Urothelium cell line (cell line): Measurements from ENCODE around the gene FAM117B.
A peak's percentile ranks its signal among the peaks of the same experiment; 100 is the strongest.

Experiments
- DNase-seq: peaks from one replicate; pipeline ENCODE4 v3.0.0; 2011; ENCODE audit warnings: low spot score, mixed read lengths
- FAIRE-seq: peaks from 2 replicates; lab custom pipeline; 2011; peaks lifted over from hg19 to GRCh38; lab: Jason Lieb, UNC

The FAM117B gene

DNA sequence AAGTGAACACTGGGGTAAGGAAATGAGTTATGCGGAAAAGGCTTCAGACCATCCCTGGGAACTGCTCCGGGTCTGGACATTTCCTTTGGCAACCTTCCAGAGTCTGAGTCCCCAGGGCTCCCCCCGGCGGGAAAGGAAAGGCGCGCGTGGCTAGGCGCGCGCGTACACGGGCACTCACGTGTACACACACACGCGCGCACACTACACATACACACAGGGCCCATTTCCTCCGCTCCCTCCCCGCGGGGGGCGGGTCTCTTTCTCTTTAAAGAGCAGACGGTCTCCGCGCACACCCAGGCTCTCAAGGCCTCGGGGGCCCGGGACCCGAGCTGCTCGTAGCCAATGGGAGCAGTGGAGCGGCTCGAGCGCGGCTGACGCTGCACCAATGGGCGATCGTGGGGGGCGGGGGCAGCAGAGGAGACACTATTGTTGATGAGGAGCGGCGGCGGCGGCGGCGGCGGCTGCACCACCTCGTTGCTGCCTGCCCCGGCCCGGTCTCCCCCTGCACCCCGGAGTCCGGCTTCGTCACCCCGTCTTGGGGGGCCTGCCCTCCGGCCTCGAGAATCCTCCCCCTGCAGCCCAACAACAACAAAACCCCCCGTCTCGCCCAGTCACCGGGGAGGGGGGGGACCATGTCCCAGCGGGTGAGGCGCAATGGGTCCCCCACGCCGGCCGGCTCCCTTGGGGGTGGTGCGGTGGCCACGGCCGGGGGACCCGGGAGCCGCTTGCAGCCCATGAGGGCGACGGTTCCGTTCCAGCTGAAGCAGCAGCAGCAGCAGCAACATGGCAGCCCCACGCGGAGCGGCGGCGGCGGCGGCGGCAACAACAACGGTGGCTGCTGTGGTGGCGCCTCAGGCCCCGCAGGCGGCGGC, at the start of gene FAM117B:
Gene FAM117B (plus strand): TSS at position 414 of the 872 bp plus-strand sequence. CDS start 219 bp downstream, at position 633.
- no peak for FAIRE-seq
- peak; percentile 97 for DNase-seq

DNA sequence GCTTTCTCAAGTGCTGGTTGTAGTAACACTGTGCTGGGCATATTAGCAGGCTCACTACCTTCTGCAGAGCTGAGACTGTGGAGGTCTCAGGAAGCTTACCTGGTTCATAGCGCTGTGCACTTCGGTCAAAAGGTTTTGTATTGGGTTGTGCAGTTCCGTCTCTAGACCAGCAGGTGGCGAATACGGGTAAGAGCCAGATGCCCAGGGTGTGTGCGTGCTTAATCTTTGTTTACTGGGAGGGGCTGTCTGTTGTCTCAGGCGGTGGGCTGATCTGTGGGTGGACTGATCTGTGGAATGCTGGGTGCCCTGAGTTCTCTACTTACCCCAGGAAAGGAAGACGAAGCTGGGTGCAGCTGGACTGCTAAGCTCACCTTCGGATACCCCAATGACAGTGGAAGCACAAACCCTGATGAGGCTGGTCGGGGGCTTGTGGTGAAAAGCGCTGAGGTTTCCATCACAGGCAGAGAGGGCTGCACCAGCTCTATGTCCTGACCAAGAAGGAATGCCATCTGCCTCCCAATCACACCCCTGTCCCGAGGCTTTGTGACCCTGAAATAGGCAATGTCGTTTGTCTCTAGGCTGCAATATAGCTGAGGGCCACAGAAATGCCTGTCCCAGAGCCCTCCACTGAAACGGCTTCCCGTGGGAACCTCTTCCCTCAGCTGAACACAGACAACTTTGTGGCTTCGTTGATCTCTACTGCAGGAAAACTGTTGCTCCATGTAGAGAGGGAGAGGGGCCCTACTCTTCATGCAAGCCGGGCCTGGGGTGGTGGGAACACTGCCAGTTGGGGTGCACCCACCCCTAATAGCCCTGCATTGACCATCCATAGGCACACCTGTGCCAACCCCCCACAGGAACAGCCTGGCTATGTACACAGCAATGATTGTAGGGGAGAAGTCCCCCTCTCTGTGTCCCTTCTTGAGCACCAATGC, 45.9 kb upstream of the FAM117B start:
- FAIRE-seq (no peak), DNase-seq (peak; percentile 76)

GRCh38 chr2:202589582-202589949, 45.2 kb upstream of the FAM117B start:
- FAIRE-seq (no peak), DNase-seq (no peak)

DNA sequence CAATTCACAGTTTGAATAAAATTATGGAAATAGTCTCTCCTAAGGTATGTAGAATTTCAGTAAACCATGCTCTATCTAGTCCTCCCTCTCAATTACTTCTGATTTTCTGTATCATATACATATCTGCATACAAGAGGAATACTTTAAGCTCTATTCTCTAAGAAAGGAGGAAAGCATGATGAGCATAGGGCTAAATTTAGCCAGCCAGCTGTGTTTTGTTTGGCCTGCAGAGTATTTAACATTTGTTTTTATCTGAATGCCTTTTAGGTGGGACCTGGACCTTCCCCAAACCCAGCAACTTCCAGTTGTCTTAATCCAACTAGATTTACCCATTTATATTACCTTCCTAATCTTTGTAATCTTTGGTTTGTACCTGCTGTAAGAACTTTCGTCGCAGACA, 42.2 kb upstream of the FAM117B start:
- FAIRE-seq (no peak), DNase-seq (no peak)

DNA sequence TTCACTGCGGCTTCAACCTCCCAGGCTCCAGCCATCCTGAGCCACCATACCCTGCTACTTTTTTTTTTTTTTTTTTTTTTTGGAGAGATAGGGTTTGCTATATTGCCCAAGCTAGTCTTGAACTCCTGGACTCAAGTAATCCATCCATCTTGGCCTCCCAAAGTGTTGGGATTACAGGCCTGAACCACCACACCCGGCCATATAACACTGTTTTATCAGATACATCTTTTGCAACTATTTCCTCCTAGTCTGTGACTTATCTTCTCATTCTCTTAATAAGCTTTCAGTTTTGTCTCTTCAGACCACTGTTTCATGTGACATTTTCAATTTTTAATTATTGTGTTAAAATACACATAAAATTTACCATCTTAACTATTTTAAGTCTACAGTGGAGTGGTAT, 35.7 kb upstream of the FAM117B start:
- no peak for FAIRE-seq
- DNase-seq, result no peak

- FAIRE-seq (no peak), DNase-seq (no peak)
Observed at GRCh38 chr2:202599911-202600310, 34.9 kb upstream of the FAM117B start.

DNA sequence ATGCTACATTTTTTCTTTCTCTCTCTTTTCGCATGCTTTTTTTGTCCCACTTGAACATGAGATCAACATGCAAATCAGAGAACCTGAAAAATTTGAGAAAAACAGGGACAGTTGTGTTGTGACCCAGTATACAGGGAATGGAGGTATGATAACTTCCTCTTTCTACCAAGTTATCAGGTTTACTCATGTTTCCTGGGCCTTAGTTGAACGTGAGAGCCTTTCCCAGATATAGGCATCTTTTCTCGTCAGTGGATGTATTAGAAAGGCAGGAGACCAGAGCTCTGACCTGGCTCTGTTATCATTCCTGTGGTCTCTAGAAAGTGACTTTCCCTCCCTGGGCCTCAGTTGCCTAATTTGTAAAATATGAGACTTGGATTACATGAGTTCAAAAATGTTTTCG, 30.1 kb upstream of the FAM117B start:
- no peak for DNase-seq
- no peak for FAIRE-seq

DNA sequence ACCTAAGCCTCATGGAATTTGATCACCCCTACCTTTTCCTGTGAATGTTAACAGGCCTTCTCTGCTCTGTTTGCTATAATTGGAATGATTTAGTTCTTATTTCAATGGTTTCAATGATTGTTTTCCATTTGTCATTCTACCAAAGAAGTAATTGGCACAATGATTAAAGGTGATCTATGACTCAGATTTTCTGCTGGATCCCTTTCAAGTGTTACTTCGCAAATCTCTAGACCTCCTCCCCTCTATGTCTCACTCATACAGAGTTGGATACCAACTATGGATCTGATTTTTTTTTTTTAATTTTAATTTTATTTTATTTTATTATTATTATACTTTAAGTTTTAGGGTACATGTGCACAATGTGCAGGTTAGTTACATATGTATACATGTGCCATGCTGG, 29.6 kb upstream of the FAM117B start:
- no peak for FAIRE-seq
- no peak for DNase-seq

- FAIRE-seq (no peak), DNase-seq (no peak)
Observed at GRCh38 chr2:202608142-202608852, 26.5 kb upstream of the FAM117B start.

DNA sequence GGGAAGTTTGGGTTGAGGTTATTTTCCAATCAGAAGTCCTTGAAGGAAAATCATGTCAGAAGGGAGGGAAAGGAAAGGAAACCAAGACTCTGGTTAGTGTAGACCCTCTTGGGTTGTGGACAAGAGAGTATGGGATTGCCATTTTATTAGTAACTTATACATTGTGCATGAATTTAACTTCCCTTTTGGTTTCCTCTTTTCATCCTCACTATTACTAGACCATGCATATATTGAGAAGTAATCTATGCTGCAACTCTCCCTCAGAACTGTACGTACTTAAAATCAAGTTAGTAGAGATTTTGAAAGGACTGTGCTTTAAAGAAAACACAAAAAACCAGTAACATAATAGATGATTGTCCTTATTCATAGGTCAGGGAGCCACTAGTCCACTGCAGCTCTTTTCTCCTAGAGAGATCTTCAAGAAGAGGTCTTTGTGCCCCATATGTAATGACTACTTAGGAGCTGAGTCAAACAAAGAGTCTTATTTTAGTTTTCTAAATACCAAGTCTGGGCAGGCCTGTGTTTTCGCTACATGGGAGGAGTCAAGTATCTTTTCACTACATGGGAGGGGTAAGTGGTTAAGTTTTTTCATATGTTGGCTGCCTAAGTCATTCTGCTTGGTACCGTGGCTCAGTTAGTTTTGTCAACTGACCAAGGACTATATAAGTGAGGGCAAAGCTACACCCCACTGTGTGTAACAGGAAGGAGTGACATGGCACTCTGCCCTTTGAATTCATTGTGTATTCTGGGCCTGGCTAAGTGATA, 25.2 kb upstream of the FAM117B start:
- DNase-seq (no peak), FAIRE-seq (no peak)

DNA sequence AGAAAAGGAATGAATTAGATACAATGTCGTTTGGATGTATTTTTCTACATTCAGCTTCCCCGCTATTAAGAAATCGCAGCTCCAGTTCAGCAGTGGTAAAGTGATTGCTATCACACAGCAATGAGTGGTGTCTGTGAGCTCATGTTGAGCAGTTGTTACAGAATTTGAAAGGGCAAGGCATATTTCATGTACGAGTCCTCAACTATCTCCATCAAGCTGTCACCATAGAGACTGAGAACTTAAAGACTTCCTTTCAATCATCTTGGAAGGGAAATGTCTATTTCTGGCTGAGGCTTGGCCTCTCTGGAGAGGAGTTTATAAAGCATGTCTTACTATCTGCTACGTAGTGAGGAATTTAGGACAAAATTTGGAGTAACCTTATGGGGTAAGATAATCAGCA, 24.4 kb upstream of the FAM117B start:
- DNase-seq (no peak), FAIRE-seq (no peak)

- FAIRE-seq (no peak), DNase-seq (no peak)
Observed at GRCh38 chr2:202612145-202612544, 22.6 kb upstream of the FAM117B start.

- DNase-seq, result no peak
- FAIRE-seq, result no peak
Observed at GRCh38 chr2:202613479-202613878, 21.3 kb upstream of the FAM117B start.

DNA sequence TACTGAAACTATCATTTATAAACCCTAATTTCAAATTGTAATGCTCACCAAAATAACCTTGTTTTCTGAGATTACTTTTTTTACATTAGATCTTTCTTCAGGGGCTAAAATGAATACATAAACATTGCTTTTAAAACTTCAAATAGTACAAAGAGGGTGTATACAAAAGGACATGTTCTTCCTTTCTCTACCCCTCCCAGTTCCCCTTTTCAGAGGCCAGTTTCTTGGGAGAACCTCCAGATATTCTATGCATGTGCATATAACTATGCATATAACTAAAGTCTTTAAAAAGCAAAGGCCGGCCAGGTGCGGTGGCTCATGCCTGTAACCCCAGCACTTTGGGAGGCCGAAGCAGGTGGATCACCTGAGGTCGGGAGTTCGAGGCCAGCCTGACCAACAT, 10.6 kb upstream of the FAM117B start:
- DNase-seq, result no peak

DNA sequence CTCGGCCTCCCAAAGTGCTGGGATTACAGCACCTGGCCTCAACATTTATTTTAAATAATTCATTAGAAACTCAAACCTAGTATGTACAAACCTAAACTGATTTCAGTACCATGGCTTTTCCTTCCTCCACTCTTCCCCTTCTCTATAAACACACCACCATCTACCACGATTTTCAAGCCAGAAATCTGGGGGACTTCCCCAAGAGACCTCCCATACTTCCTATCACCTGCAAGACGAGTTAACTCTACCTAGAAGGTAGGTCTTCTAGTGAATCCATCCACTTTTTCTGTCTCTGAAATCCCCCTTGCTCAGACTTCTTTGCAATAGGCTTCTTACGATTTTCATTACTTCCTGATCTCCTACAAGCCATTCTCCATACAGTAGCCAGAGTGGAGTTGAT, 7.7 kb upstream of the FAM117B start:
- no peak for DNase-seq
- no peak for FAIRE-seq

More for the DNA sequence above, 10.6 kb upstream of the FAM117B start:
- FAIRE-seq, result no peak

- DNase-seq (no peak), FAIRE-seq (no peak)
Observed at GRCh38 chr2:202628646-202629198, 6.0 kb upstream of the FAM117B start.

DNA sequence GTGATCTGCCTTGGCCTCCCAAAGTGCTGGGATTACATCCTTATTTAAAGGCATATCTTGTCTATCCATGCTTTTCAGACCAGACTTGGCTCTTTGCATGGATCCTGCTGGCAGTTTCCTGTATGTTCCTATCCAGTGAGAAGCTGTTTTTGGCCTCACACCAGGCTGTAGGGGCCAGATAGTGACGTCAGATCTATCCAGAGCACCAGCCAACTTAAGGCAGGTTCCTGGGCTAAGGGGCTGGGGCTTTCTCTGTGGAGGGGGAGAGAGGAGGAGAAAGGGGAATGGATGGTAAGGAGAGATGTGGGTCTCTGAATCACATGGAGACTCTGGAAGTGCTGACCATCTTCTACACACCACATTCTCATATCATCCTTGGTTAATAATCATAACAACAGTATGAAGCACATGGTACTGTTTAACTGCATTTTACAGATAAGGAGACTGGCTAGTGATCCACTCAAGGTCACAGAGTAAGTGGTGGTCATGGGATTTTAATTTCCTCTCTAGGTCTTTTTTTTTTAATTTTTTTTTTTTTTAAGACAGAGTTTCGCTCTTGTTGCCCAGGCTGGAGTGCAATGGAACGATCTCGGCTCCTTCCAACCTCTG, 2.0 kb upstream of the FAM117B start:
- DNase-seq (no peak), FAIRE-seq (no peak)

GRCh38 chr2:202633470-202633869, 1.3 kb upstream of the FAM117B start:
- no peak for DNase-seq
- FAIRE-seq, result no peak

DNA sequence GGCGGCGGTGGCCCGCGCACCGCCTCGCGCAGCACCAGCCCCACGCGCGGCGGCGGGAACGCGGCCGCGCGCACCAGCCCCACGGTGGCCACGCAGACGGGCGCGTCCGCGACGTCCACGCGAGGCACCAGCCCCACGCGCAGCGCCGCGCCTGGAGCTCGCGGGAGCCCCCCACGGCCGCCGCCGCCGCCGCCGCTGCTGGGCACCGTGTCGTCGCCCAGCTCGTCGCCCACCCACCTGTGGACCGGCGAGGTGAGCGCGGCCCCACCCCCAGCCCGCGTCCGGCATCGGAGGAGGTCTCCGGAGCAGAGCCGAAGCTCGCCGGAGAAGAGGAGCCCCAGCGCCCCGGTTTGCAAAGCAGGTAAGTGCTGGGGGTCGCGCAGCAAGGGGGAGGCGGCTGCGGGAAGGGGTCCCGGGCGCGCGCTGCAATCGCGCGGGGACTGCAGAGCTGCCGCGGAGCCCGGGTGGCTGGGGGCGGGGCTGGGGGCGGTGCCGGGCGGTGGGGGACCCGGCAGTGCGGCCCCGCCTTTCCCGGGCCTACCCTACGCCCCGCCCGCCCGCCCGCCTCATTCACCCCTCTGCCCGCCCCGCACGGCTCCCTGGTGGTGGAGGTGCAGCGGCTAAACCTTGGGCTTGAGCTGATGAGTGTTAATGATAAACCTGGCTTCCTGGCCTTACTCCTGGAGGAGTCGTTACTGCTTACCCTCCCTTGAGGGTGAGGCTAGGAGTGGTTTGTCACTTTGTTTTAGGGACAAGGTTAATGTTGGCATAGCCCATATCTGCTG, 851 bp downstream of the FAM117B start:
- no peak for FAIRE-seq

More for the DNA sequence above, 851 bp downstream of the FAM117B start:
- peak; percentile 96 for DNase-seq
